Lung (tissue), 12 donors: Measurements from ENCODE around the gene STK4. TPM values are rescaled to one million over a fixed set of nuclear protein-coding genes. Genes with fewer than 3 reads are reported as not detected.
"Not testable (repeated sequence)": the region's sequence is repeated elsewhere in the genome, so short reads cannot be mapped to it uniquely, and the experiment has no call there.

Experiments
- ATAC-seq: fragments of 200-7000 bp; cut with Tn5 transposase; one replicate; pipeline ENCODE4 v1.9.1; 2020; ENCODE audit warnings: moderate number of reproducible peaks; ENCODE audit not compliant: insufficient read depth, low FRiP score
- DNase-seq, 3 donors: peaks; one replicate each; pipeline ENCODE4 v3.0.0-alpha.2; 2013 to 2017
- H3K27ac ChIP-seq, 2 donors: one replicate each; pipeline ENCODE4 v1.5.1; 2013; ENCODE audit warnings: mild to moderate bottlenecking in 2 of 2, moderate library complexity in 2 of 2, control low read depth in 1 of 2, inconsistent platforms in 1 of 2, low read depth in 1 of 2, low read length in 1 of 2
- H3K27me3 ChIP-seq, 3 donors: one replicate each; pipeline ENCODE4 v1.5.1; 2013; ENCODE audit warnings: low read length in 2 of 3; ENCODE audit not compliant: control insufficient read depth in 3 of 3, insufficient read depth in 3 of 3
- H3K36me3 ChIP-seq, 4 donors: one replicate each; pipeline ENCODE4 v1.5.1; 2013; ENCODE audit warnings: low read length in 4 of 4, mild to moderate bottlenecking in 1 of 4, moderate library complexity in 1 of 4; ENCODE audit not compliant: control insufficient read depth in 4 of 4, insufficient read depth in 4 of 4
- H3K4me1 ChIP-seq, 5 donors: one replicate each; pipeline ENCODE4 v1.5.1; 2013; ENCODE audit warnings: low read length in 5 of 5, mild to moderate bottlenecking in 2 of 5, moderate library complexity in 1 of 5; ENCODE audit not compliant: control insufficient read depth in 5 of 5, insufficient read depth in 5 of 5
- H3K4me3 ChIP-seq: one replicate; pipeline ENCODE4 v1.5.1; 2013; ENCODE audit warnings: mild to moderate bottlenecking, control low read depth, moderate library complexity
- H3K9ac ChIP-seq, 2 donors: one replicate each; pipeline ENCODE4 v1.5.1; 2013; ENCODE audit warnings: low read length in 2 of 2, control low read depth in 1 of 2; ENCODE audit not compliant: insufficient read depth in 1 of 2
- H3K9me3 ChIP-seq, 4 donors: one replicate each; pipeline ENCODE4 v1.5.1; 2013; ENCODE audit warnings: low read length in 3 of 4, mild to moderate bottlenecking in 1 of 4, moderate library complexity in 1 of 4; ENCODE audit not compliant: control insufficient read depth in 4 of 4, insufficient read depth in 3 of 4
- WGBS, 2 donors: extraction: QIAGEN DNeasy Blood & Tissue Kit; methylation state at CpG; one replicate each; pipeline ENCODE4 v1.1.7; 2013; 5-methylcytosine and 5-hydroxymethylcytosine counted together
- polyA plus RNA-seq, 2 donors: library from polyadenylated mRNA; stranded (reverse); fragments of 200-250 nt; gene quantifications; one replicate each; pipeline ENCODE4 v1.2.1, GENCODE V29; 2013
- total RNA-seq, 2 donors: library from RNA; depleted of rRNA in 1 of 2; stranded (reverse); fragments of >200 nt in 1 of 2; gene quantifications; one replicate each; pipeline ENCODE4 v1.2.1, GENCODE V29; 2014 to 2021
- TF ChIP-seq, protein P1 (sequence below): IDR thresholded peaks from 2 replicates; pipeline ENCODE4 v1.5.1; 2012; ENCODE audit warnings: mild to moderate bottlenecking; ENCODE audit errors: control extremely low read depth, extremely low read depth
- donor health status: control.
- donor health status: control.
- donor health status: Bipolar disorder and iron deficiency.
- donor health status: healthy.
- donor health status: DM: yes; HTN: yes; CAD: no.

The STK4 gene
- total and polyA plus RNA-seq, 4 donors: 11.8 to 70.9 (median 28.1) TPM

DNA sequence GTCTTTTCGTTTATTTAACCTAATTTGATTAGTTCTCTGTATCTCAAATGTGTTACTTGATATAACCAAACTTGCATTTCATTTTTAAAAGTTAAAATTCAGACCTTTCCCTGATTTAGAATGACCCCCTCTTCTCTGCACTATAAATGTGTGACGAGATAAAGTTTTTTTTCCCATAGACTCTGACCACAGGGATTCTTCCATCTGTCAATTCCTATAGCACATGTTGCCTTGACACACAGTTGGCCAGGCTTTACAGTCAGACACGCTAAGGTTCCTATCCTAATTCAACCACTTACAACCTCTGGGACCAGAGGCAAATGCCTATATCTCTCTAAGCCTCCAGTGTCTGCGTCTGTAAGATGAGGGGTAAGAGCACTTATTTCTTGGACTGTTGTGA lies 94.0 kb downstream of the STK4 start:
- DNase-seq (no peak), ATAC-seq (no peak)
- Histone ChIP-seq H3K27me3 (no peaks in the 10 kb centered on the region), H3K27ac (no peak overlapping the region), H3K4me3 (no peak overlapping the region), H3K9ac (no peak overlapping the region), H3K4me1 (peaks cover 0 to 3% (median 0%) of the 10 kb centered on the region in 5 donors), H3K36me3 (peaks cover 3 to 8% (median 5%) of the 10 kb centered on the region in 4 donors), H3K9me3 (no peaks in the 10 kb centered on the region)
- 87 to 95% methylated on average over 4 of the region's 4 CpGs for WGBS, 2 donors
- TF ChIP-seq, protein P1, sequence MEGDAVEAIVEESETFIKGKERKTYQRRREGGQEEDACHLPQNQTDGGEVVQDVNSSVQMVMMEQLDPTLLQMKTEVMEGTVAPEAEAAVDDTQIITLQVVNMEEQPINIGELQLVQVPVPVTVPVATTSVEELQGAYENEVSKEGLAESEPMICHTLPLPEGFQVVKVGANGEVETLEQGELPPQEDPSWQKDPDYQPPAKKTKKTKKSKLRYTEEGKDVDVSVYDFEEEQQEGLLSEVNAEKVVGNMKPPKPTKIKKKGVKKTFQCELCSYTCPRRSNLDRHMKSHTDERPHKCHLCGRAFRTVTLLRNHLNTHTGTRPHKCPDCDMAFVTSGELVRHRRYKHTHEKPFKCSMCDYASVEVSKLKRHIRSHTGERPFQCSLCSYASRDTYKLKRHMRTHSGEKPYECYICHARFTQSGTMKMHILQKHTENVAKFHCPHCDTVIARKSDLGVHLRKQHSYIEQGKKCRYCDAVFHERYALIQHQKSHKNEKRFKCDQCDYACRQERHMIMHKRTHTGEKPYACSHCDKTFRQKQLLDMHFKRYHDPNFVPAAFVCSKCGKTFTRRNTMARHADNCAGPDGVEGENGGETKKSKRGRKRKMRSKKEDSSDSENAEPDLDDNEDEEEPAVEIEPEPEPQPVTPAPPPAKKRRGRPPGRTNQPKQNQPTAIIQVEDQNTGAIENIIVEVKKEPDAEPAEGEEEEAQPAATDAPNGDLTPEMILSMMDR: no peak

DNA sequence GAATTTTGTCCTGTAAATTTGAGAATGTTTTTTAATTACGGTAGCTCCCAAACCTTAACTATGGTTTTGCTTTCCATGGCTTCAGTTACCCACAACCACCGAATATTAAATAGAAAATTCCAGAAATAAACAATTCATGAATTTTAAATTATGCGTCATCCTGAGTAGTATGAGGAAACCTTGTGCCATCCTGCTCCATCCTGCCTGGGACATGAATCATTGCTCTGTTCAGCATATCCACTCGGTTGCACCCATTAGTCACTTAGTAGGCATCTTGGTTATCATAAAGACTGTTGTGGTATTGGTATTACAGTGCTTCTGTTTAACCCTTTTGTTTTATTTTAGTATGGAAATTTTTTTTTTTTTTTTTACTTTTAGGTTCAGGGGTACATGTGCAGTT lies 94.9 kb downstream of the STK4 start:
- no peak for DNase-seq
- Histone ChIP-seq H3K9ac (no peak overlapping the region), H3K36me3 (peaks cover 3 to 8% (median 5%) of the 10 kb centered on the region in 4 donors), H3K4me3 (no peak overlapping the region), H3K4me1 (peaks cover 0 to 3% (median 0%) of the 10 kb centered on the region in 5 donors), H3K27me3 (no peaks in the 10 kb centered on the region), H3K27ac (peak overlapping the region in 1 of 2 donors; percentile 9), H3K9me3 (no peaks in the 10 kb centered on the region)
- TF ChIP-seq, protein P1: no peak
- no peak for ATAC-seq
- 78 to 85% methylated on average over 4 of the region's 4 CpGs for WGBS, 2 donors

DNA sequence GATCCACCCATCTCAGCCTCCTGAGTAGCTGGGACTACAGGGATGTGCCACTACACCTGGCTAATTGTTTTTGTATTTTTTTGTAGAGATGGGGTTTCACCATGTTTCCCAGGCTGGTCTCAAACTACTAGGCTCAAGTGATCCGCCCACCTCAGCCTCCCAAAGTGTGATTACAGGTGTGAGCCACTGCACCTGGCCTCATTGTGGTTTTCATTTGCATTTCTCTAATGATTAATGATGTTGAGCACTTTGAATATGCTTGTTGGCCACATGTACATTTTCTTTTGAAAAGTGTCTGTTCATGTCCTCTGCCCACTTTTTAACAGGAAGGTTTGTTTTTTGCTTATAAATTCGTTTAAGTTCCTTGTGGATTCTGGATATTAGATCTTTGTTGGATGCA lies 96.8 kb downstream of the STK4 start:
- H3K36me3 ChIP-seq, H3K4me3 ChIP-seq, H3K4me1 ChIP-seq, DNase-seq, H3K9ac ChIP-seq, H3K9me3 ChIP-seq, H3K27me3 ChIP-seq, H3K27ac ChIP-seq, ATAC-seq: not testable (repeated sequence)
- WGBS, 2 donors: 89 to 90% methylated on average over 2 of the region's 2 CpGs

DNA sequence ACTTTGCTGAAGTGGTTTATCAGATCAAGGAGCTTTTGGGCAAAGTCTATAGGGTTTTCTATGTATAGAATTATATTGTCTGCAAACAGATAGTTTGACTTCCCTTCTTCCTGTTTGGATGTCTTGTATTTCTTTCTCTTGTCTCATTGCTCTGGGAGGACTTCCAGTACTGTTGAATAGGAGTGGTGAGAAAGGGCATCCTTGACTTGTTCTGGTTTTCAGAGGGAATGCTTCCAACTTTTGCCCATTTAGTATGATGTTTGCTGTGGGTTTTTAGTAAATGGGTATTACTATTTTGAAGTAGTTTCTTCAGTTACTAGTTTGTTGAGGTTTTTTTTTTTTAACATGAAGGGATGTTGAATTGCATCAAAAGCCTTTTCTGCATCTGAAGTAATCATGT lies 98.5 kb downstream of the STK4 start:
- TF ChIP-seq, protein P1: no peak
- Histone ChIP-seq H3K9ac (no peak overlapping the region), H3K9me3 (no peaks in the 10 kb centered on the region), H3K36me3 (peaks cover 0 to 6% (median 3%) of the 10 kb centered on the region in 4 donors), H3K27me3 (no peaks in the 10 kb centered on the region), H3K27ac (no peak overlapping the region), H3K4me1 (peaks cover 0 to 2% (median 0%) of the 10 kb centered on the region in 5 donors), H3K4me3 (no peak overlapping the region)
- DNase-seq (no peak), ATAC-seq (no peak)
